ENCODE results near the gene PPIB.

Gene PPIB

GRCh38 chr15:64141798-64142512, 20.9 kb downstream of the PPIB start:
- no peak overlapping the region for H3K4me3 ChIP-seq (ENCODE audit: low read depth, low read length)
- no peak for DNase-seq (ENCODE audit: low read depth)
- no peak for TF ChIP-seq CTCF (IDR thresholded peaks at IDR 0.05; ENCODE audit: low read depth, low read length, missing control alignments)

DNA sequence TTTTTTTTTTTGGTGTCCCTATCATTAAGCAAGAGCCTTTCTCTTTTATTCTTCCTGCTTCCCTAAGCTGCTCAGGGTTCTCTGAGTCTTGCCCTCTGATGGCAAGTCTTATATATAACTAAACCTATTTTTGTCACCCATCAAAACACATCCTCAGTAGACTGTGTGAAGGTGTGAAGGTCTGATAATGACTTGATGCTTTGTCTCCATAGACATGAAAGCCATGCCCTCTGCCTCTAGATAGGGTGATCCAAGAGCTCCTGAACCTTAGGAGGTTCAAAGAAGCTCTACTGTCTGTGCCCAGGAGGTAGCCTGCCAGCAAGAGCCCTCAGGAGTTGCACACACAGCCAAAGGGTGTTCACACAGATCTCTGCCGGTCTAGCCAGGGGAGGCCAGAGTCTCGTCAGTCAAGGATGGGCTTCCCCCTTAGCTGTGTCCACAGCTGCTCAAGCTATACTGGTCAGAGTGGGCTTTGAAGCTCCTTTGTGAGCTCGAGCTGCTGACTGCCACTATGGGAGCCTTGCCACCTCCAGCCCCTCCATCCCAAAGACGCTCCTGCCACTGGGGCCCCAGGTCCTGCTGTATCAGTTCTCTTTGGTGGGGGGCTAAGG, 24.4 kb downstream of the PPIB start:
- no peak overlapping the region for H3K4me3 ChIP-seq (ENCODE audit: low read depth, low read length)
- no peak for DNase-seq (ENCODE audit: low read depth)
- TF ChIP-seq CTCF (IDR thresholded peaks at IDR 0.05; ENCODE audit: low read depth, low read length, missing control alignments) = no peak

- no peak for DNase-seq (ENCODE audit: low read depth)
- H3K4me3 ChIP-seq (ENCODE audit: low read depth, low read length) = no peak overlapping the region
- peak; percentile 15 for TF ChIP-seq CTCF (IDR thresholded peaks at IDR 0.05; ENCODE audit: low read depth, low read length, missing control alignments)
Observed at GRCh38 chr15:64137226-64137833, 25.5 kb downstream of the PPIB start.

DNA sequence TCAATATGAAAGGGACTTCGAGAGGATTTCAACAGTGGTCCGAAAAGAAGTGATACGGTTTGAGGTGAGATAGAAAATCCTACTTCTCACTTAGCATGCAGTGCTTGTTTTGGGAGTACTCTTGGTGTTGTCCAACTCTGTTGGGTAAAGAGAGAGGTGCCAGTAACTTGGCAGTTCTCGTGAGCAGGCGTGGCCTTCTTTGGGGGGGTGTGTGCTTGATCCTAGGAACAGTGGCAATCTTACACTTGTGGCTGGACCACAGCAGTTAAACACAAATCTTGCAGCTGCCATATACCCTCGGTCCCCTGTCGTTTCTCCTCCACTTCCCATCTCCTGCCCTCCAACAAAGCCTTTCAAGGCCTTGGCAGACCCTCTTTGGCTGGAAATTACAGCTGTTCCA, 26.5 kb downstream of the PPIB start:
- no peak overlapping the region for H3K4me3 ChIP-seq (ENCODE audit: low read depth, low read length)
- TF ChIP-seq CTCF (IDR thresholded peaks at IDR 0.05; ENCODE audit: low read depth, low read length, missing control alignments) = no peak
- DNase-seq (ENCODE audit: low read depth) = no peak

GRCh38 chr15:64134345-64134829, 28.4 kb downstream of the PPIB start:
- TF ChIP-seq CTCF (IDR thresholded peaks at IDR 0.05; ENCODE audit: low read depth, low read length, missing control alignments) = no peak
- no peak overlapping the region for H3K4me3 ChIP-seq (ENCODE audit: low read depth, low read length)
- no peak for DNase-seq (ENCODE audit: low read depth)

- no peak overlapping the region for H3K4me3 ChIP-seq (ENCODE audit: low read depth, low read length)
- DNase-seq (ENCODE audit: low read depth) = no peak
- no peak for TF ChIP-seq CTCF (IDR thresholded peaks at IDR 0.05; ENCODE audit: low read depth, low read length, missing control alignments)
Observed at GRCh38 chr15:64133623-64134344, 29.0 kb downstream of the PPIB start.
